VCaP (cell line): ENCODE results near the gene KRT32.

Source experiments
- H3K27ac ChIP-seq: fragments of 450-650 bp; 2 replicates; pipeline ENCODE4 v1.5.1; 2017
- TF ChIP-seq, protein P1 (sequence below): fragments of 450-650 bp; conservative IDR thresholded peaks from 2 replicates; pipeline ENCODE4 v1.5.1; 2017; ENCODE audit warnings: mild to moderate bottlenecking, moderate library complexity

The KRT32 gene

GRCh38 chr17:41483991-41484826 lies 17.0 kb upstream of the KRT32 start:
- TF ChIP-seq, protein P1, sequence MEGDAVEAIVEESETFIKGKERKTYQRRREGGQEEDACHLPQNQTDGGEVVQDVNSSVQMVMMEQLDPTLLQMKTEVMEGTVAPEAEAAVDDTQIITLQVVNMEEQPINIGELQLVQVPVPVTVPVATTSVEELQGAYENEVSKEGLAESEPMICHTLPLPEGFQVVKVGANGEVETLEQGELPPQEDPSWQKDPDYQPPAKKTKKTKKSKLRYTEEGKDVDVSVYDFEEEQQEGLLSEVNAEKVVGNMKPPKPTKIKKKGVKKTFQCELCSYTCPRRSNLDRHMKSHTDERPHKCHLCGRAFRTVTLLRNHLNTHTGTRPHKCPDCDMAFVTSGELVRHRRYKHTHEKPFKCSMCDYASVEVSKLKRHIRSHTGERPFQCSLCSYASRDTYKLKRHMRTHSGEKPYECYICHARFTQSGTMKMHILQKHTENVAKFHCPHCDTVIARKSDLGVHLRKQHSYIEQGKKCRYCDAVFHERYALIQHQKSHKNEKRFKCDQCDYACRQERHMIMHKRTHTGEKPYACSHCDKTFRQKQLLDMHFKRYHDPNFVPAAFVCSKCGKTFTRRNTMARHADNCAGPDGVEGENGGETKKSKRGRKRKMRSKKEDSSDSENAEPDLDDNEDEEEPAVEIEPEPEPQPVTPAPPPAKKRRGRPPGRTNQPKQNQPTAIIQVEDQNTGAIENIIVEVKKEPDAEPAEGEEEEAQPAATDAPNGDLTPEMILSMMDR: no peak

GRCh38 chr17:41483531-41483930 lies 16.3 kb upstream of the KRT32 start:
- TF ChIP-seq, protein P1: no peak
- H3K27ac ChIP-seq: no peak overlapping the region

More at GRCh38 chr17:41483991-41484826, 17.0 kb upstream of the KRT32 start:
- H3K27ac ChIP-seq: no peak overlapping the region; the same call in 1 of the 2 replicates

DNA sequence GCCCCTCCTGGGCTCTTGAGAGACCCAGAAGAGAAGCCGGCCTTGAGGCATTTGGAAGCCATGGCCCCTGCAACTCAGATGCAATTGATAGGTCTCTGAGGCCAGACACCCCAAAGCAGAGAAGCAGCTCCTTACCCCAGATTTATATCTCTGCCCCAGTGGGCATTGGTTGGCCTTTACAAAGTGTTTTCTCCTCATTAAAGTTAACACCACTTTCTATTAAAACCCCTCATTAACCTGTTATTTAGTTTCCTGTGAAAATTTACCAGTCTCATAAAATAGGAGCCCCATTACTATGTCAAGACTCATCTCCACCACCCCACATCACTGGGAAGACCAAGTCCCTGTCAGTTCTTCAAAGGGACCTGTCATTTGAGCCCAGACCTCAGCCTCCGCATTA lies 13.8 kb upstream of the KRT32 start, which contains the start of gene KRT35:
Gene KRT35 (minus strand): TSS at position 116 of the 400 bp plus-strand sequence. CDS start 54 bp downstream, at position 62.
- H3K27ac ChIP-seq: no peak within 1 kb of the TSS
- TF ChIP-seq, protein P1: no peak

GRCh38 chr17:41480581-41480980 lies 13.4 kb upstream of the KRT32 start:
- H3K27ac ChIP-seq: no peak overlapping the region
- TF ChIP-seq, protein P1: no peak

DNA sequence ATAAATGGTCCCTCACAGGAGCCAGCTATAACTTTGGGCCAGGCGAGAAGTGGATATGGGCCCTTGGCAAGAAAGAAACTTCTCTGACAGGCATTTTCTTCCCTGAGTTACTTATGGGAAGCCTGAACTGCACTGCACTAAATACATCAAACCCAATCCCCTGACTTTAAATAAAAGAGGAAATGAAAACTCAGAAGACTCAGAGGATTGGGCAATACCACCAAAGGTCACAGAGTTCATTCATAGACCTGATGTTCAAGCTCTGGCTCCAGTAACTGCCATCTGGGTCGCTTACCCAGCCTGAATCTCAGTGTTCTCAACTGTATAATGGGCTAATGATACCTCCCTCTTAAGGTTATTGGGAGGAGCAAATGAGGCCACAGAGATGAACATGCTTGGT lies 12.9 kb upstream of the KRT32 start:
- TF ChIP-seq, protein P1: no peak
- no peak overlapping the region for H3K27ac ChIP-seq

DNA sequence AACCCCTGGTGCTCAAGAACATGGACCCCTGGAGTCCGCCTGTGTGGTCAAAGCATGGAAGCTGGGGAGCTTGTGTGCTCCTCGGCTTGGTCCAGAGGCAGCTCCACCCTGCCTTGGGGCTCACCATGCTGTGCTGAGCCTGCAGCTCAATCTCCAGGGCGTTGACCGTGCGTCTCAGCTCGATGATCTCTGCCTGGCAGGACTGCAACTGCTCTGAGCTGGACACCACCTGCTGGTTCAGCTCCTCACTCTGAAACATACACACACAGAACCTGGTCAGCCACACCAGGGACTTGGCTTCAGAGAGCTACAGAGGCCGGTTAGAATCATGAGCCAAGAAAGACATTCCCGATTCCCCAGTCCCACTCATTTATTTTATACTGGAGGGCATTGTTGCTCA lies 11.1 kb upstream of the KRT32 start:
- TF ChIP-seq, protein P1: no peak
- no peak overlapping the region for H3K27ac ChIP-seq

DNA sequence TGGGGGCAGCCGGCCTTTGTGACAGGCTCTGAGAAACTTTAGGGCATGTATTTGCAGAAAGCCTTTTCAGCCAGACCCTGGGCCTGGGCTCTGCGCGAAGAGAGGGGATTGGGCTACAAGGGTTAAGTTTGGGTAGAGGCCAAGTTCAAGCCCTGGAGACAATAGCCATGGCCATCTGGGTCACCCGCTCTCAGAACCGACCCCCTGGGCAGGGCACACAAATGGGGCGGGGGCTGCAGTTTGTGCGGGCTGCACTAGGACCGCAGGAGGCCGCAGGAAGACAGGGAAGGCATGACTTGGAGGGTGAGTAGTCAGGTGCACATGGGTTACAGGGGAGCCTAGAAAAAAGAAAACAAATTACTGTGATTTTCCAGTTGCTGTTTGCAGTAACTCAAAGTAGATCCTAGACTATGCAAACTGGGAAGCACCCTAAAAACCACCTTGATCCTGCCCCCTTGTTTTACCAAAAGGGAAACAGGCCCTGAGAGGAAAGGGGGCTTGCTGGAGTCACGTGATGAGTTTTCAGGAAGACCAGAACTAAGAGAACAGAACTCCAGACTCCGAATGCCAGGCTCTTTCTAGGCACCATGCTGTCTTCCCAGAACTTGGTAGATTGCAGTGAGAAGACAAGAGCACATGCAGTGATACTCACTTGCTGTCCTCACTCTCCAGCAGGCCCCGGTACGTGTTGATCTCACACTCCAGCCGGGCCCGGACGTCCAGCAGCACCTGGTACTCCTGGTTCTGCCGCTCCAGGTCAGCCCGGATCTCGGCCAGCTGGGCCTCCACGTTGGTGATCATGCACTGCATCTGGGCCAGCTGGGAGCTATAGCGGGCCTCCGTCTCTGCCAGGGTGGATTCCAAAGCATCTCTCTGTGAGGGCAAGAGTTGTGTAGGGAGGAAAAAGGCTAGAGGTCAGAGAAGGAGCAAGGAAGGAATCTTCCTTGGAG lies 10.0 kb upstream of the KRT32 start:
- TF ChIP-seq, protein P1: no peak
- no peak overlapping the region for H3K27ac ChIP-seq
